Stomach (tissue), 9 donors: ENCODE measurements around the gene JPH2. TPM values are rescaled to one million over a fixed set of nuclear protein-coding genes. Genes with fewer than 3 reads are reported as not detected.

ENCODE experiments used
- DNase-seq, 2 donors: peaks; one replicate each; pipeline versions ENCODE4 v3.0.0 to v3.0.0-alpha.2; 2013 to 2019
- H3K27ac ChIP-seq, 5 donors: fragments of 200-600 bp in 4 of 5; sonication (generic) in 4 of 5; one replicate each; pipeline ENCODE4 v1.5.1; 2013 to 2019; ENCODE audit warnings: mild to moderate bottlenecking in 1 of 5, moderate library complexity in 1 of 5
- H3K27me3 ChIP-seq, 3 donors: fragments of 200-600 bp; sonication (generic); one replicate each; pipeline ENCODE4 v1.5.1; 2017 to 2019; ENCODE audit warnings: mixed run types in 1 of 3
- H3K36me3 ChIP-seq, 4 donors: fragments of 200-600 bp; sonication (generic); 1 replicate in 3 of 4; 2 replicates in 1 of 4; pipeline ENCODE4 v1.5.1; 2016 to 2019
- H3K4me1 ChIP-seq, 4 donors: fragments of 200-600 bp; sonication (generic); one replicate each; pipeline ENCODE4 v1.5.1; 2016 to 2019
- H3K4me3 ChIP-seq, 4 donors: fragments of 200-600 bp; sonication (generic) in 3 of 4; one replicate each; pipeline ENCODE4 v1.5.1; 2016 to 2019; ENCODE audit warnings: mild to moderate bottlenecking in 1 of 4
- H3K9me3 ChIP-seq, 4 donors: fragments of 200-600 bp; sonication (generic); one replicate each; pipeline ENCODE4 v1.5.1; 2016 to 2019
- CTCF ChIP-seq, 7 experiments: fragments of 450-650 bp in 4 of 7; fragments of 200-600 bp in 3 of 7; sonication (generic) in 3 of 7; IDR thresholded peaks; one replicate each; pipeline ENCODE4 v1.5.1; 2016 to 2019; ENCODE audit warnings: antibody characterized with exemption in 7 of 7, control low read depth in 2 of 7, mild to moderate bottlenecking in 1 of 7
- EP300 ChIP-seq: sonication (generic); formaldehyde crosslinking; IDR thresholded peaks from one replicate; pipeline ENCODE4 v1.6.1; 2017; ENCODE audit warnings: antibody characterized with exemption
- POLR2A ChIP-seq, 4 donors: fragments of 450-650 bp; IDR thresholded peaks; one replicate each; pipeline ENCODE4 v1.6.1; 2016; ENCODE audit warnings: antibody characterized with exemption in 4 of 4, control low read depth in 2 of 4, mild to moderate bottlenecking in 1 of 4, moderate library complexity in 1 of 4
- POLR2AphosphoS5 ChIP-seq, 3 donors: sonication (generic); formaldehyde crosslinking; IDR thresholded peaks; one replicate each; pipeline ENCODE4 v1.6.1; 2016; ENCODE audit warnings: antibody characterized with exemption in 3 of 3
- WGBS, 5 donors: extraction: QIAGEN DNeasy Blood & Tissue Kit in 3 of 5; methylation state at CpG; one replicate each; pipeline versions ENCODE4 v1.1.5 to v1.1.7; 2013 to 2018; 5-methylcytosine and 5-hydroxymethylcytosine counted together
- intact Hi-C: fragments of 100-400 bp; cut with DNase I; formaldehyde crosslinking; loops from one replicate; pipeline ENCODE4 v1.15.1; 2023; ENCODE audit warnings: low total_unique reads
- polyA plus RNA-seq, 3 donors: library from polyadenylated mRNA; stranded (reverse); fragments of 200-250 nt; gene quantifications; one replicate each; pipeline ENCODE4 v1.2.3, GENCODE V29; 2013
- total RNA-seq, 5 donors: library from RNA; depleted of rRNA; stranded (reverse); fragments of >200 nt; gene quantifications; one replicate each; pipeline versions ENCODE4 v1.1.0 to v1.2.3, GENCODE V29; 2014 to 2016
- donor health status: healthy with polysubstance abuse.
- donor health status: Bipolar disorder and iron deficiency.
- donor health status: healthy.

Gene JPH2
- total and polyA plus RNA-seq, 8 donors: 0.15 to 51.9 (median 10.9) TPM

GRCh38 chr20:44173116-44173515 is 13.9 kb downstream of the JPH2 start:
- H3K9me3 ChIP-seq: no peaks in the 10 kb centered on the region
- peaks cover 4 to 66% (median 10%) of the 10 kb centered on the region in 4 donors for H3K4me1 ChIP-seq
- TF ChIP-seq CTCF (IDR thresholded peaks at IDR 0.05): no peak
- no peak for TF ChIP-seq POLR2AphosphoS5 (IDR thresholded peaks at IDR 0.05)
- no peak for TF ChIP-seq POLR2A (IDR thresholded peaks at IDR 0.05)
- no peak for TF ChIP-seq EP300
- H3K27ac ChIP-seq: peak overlapping the region in 2 of 5 donors; percentile 47 to 82
- peaks cover 0 to 4% (median 0%) of the 10 kb centered on the region in 3 donors for H3K27me3 ChIP-seq
- H3K4me3 ChIP-seq: no peak overlapping the region
- no peak for DNase-seq
- 64 to 77% (median 72%) methylated on average over 5 of the region's 5 CpGs for WGBS, 5 donors
- intact Hi-C loops: no loop called here
- no peaks in the 10 kb centered on the region for H3K36me3 ChIP-seq

- Histone ChIP-seq H3K27ac (peak overlapping the region in 2 of 5 donors; percentile 47 to 82), H3K9me3 (no peaks in the 10 kb centered on the region), H3K27me3 (peaks cover 0 to 4% (median 0%) of the 10 kb centered on the region in 3 donors), H3K36me3 (no peaks in the 10 kb centered on the region), H3K4me1 (peaks cover 4 to 69% (median 11%) of the 10 kb centered on the region in 4 donors), H3K4me3 (no peak overlapping the region)
- no peak for DNase-seq
- 86 to 94% (median 90%) methylated on average over 2 of the region's 2 CpGs for WGBS, 5 donors
- no peak for TF ChIP-seq POLR2AphosphoS5 (IDR thresholded peaks at IDR 0.05)
- TF ChIP-seq EP300: no peak
- TF ChIP-seq CTCF (IDR thresholded peaks at IDR 0.05): no peak
- no peak for TF ChIP-seq POLR2A (IDR thresholded peaks at IDR 0.05)
- intact Hi-C loops: no loop called here
These were observed 14.4 kb downstream of the JPH2 start for GRCh38 chr20:44172572-44172950.

- no peak for DNase-seq
- intact Hi-C loops: no loop called here
These were observed 15.0 kb downstream of the JPH2 start for GRCh38 chr20:44171775-44172571.

GRCh38 chr20:44170816-44171410 is 16.1 kb downstream of the JPH2 start:
- Histone ChIP-seq H3K4me3 (no peak overlapping the region), H3K9me3 (no peaks in the 10 kb centered on the region), H3K27me3 (peaks cover 0 to 4% (median 0%) of the 10 kb centered on the region in 3 donors), H3K36me3 (no peaks in the 10 kb centered on the region), H3K27ac (peak overlapping the region in 2 of 5 donors; percentile 47 to 82), H3K4me1 (peaks cover 0 to 53% (median 10%) of the 10 kb centered on the region in 4 donors)
- TF ChIP-seq POLR2AphosphoS5 (IDR thresholded peaks at IDR 0.05): no peak
- TF ChIP-seq CTCF (IDR thresholded peaks at IDR 0.05): no peak
- no peak for TF ChIP-seq POLR2A (IDR thresholded peaks at IDR 0.05)
- TF ChIP-seq EP300: no peak
- 52 to 72% (median 62%) methylated on average over 7 of the region's 7 CpGs for WGBS, 5 donors
- DNase-seq: peak in 1 of 2 donors; percentile 27
- intact Hi-C loops: no loop called here

More at GRCh38 chr20:44171775-44172571, 15.0 kb downstream of the JPH2 start:
- peaks cover 0 to 63% (median 7%) of the 10 kb centered on the region in 4 donors for H3K4me1 ChIP-seq
- H3K4me3 ChIP-seq: no peak overlapping the region
- H3K9me3 ChIP-seq: no peaks in the 10 kb centered on the region
- peaks cover 0 to 4% (median 0%) of the 10 kb centered on the region in 3 donors for H3K27me3 ChIP-seq
- peak overlapping the region in 2 of 5 donors; percentile 47 to 82 for H3K27ac ChIP-seq
- no peak for TF ChIP-seq CTCF (IDR thresholded peaks at IDR 0.05)
- no peaks in the 10 kb centered on the region for H3K36me3 ChIP-seq
- WGBS, 5 donors: 58 to 67% (median 61%) methylated on average over 6 of the region's 6 CpGs
